Ovary (tissue), 3 donors: ENCODE data around the gene NDST3.

Experiments
- EP300 ChIP-seq: sonication (generic); formaldehyde crosslinking; IDR thresholded peaks from one replicate; pipeline ENCODE4 v1.6.1; 2017; ENCODE audit warnings: antibody characterized with exemption
- POLR2A ChIP-seq: fragments of 450-650 bp; IDR thresholded peaks from one replicate; pipeline ENCODE4 v1.6.1; 2017; ENCODE audit warnings: antibody characterized with exemption, mild to moderate bottlenecking, moderate library complexity
- TF ChIP-seq, protein P1 (sequence below), 3 donors: fragments of 450-650 bp in 2 of 3; fragments of 200-600 bp in 1 of 3; IDR thresholded peaks; one replicate each; pipeline versions ENCODE4 v1.5.1 to v1.8.0; 2016 to 2022; ENCODE audit warnings: antibody characterized with exemption in 3 of 3, mild to moderate bottlenecking in 1 of 3
- donor health status: DM: no; HTN: no; CAD: no.

DNA sequence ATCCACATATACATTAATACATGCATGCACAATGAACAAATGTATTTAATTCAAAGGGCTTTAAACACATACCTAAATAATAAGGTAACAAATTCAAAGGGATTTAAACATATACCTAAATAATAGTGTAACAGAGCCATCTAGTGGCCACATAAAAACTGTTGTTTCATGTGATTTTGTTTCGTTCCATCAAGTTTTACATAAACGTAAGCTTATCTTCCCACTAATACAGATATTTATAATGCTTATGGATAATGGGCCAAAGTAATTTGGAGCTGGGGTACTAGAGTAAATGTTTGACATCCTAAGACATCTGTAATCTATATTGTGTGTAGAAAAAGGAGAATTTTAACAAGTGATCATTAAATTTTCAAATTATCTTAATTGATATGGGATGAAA is 236.2 kb downstream of the NDST3 start:
- no peak for TF ChIP-seq POLR2A
- TF ChIP-seq, protein P1, sequence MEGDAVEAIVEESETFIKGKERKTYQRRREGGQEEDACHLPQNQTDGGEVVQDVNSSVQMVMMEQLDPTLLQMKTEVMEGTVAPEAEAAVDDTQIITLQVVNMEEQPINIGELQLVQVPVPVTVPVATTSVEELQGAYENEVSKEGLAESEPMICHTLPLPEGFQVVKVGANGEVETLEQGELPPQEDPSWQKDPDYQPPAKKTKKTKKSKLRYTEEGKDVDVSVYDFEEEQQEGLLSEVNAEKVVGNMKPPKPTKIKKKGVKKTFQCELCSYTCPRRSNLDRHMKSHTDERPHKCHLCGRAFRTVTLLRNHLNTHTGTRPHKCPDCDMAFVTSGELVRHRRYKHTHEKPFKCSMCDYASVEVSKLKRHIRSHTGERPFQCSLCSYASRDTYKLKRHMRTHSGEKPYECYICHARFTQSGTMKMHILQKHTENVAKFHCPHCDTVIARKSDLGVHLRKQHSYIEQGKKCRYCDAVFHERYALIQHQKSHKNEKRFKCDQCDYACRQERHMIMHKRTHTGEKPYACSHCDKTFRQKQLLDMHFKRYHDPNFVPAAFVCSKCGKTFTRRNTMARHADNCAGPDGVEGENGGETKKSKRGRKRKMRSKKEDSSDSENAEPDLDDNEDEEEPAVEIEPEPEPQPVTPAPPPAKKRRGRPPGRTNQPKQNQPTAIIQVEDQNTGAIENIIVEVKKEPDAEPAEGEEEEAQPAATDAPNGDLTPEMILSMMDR (IDR thresholded peaks at IDR 0.05), result peak in 2 of 3 donors; percentile 11 to 29
- no peak for TF ChIP-seq EP300
